Fibroblast of skin of abdomen (primary cell): ENCODE measurements around the gene PLK2.
A peak's percentile ranks its signal among the peaks of the same experiment; 100 is the strongest.

ENCODE experiments used
- DNase-seq: peaks from one replicate; pipeline ENCODE4 v3.0.0-alpha.2; 2013

The PLK2 gene

DNA sequence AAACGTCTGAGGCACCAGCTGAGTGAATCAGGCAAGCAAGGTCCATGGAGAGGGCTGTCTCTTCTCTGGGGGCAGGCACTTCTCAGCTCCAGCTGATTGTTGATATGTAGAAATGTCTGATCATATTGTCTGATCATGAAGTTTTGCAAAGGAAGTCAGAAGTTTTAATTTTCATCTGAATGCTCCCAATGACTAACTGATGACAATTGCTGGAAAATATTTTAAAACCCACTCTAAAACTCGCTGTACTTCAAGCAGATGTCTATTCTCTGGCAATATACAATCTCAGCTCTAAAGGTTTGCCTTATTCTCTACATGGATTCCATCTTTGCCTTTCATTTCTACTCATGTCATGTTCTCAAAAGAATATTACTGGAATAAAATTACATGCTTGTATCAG is 12.7 kb downstream of the PLK2 start:
- DNase-seq = peak; percentile 73

DNA sequence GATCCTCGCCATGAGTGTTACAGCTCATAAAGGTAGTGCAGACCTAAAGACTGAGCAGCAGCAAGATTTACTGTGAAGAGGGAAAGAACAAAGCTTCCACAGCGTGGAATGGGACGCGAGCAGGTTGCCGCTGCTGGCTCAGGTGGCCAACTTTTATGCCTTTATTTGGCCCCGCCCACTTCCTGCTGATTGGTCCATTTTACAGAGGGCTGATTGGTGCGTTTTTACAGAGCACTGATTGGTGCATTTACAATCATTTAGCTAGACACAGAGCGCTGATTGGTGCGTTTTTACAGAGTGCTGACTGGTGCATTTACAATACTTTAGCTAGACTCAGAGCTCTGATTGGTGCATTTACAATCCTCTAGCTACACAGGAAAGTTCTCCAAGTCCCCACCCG is 13.9 kb downstream of the PLK2 start:
- DNase-seq = no peak

DNA sequence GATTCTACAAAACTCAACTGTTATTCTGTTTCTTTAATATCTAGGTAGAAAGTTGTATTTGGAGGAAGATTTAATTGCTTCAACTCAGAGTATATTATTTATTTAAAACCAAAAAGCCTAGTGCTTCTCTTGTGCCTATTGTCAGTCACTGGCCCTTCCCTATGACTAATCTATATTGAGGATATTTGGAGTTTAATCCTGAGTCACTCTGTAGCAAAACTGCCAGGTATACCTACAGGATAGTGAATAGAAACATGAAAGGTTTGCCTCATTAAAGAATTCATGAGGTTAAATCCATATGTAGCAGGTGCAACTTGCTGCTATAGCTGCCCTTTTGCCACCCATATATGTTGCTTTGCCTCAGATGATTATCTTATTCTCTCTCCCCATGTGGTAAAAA is 15.1 kb downstream of the PLK2 start:
- no peak for DNase-seq

DNA sequence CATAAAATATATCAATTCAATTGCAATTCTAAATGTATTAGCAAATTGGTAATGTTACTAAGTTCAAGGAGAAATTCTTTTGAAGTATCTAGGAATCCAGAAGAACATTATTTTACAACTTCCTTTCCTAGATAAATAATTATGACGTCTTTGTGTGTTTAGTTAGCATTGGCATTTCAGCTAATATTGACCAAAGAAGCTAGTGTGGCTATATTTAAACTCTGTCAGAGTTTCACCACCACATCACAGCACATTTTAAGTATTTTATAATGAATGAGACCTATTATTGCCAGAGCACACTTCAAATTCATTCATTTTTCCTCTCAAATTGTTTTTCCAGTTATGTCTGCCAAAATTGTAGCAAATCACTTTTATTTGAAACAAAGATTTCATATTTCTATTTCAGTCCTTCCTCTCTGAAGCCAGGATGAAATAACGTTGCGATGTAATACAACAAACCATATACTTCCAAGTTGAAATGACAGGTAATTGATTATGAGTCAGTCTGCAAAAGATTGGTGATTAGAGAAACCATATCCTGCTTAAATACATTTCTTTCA is 18.9 kb downstream of the PLK2 start:
- DNase-seq = no peak

DNA sequence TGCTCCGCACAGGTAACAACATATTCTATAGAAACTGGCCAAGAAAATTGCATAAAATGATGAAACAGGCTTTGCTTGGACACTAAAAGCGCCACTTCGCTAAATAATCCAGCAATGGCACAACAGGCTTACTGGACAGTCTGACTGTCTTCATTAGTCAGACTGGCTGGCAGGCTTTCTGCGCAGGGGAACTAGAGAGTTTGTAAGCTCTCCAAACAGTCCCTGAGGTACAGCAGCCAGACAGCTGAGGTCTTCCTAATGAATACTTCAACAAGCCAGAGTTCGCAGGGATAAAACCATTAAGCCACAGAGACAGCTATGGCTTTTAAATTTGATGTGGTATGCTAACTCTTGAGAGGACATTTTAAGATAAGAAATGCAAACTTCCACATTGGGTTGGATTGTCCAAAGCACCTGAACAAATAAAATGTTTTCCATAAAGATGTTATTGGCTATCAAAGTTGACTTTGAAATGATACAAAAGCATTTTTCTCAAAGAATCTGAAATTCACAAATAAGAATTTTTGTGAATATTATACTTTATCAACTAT is 20.7 kb downstream of the PLK2 start:
- DNase-seq = no peak

DNA sequence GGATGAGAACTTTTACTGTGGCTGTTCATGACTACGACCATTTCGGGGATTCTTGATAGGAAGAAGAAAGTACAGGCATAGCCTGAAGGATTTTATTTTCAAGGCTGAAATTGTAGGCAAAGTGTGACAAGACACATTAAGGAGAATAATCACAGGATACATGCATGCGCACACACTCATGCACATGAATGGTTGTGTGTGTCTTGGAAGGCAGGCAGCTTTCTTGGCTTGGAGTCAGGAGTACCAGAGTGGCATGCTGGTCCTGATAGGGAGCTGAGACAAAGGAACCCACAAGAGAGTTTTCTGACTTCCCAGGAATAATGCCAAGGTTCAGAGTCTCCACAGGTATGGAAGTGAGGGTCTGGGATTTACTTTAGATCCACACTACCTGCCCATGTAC is 22.2 kb downstream of the PLK2 start:
- no peak for DNase-seq

DNA sequence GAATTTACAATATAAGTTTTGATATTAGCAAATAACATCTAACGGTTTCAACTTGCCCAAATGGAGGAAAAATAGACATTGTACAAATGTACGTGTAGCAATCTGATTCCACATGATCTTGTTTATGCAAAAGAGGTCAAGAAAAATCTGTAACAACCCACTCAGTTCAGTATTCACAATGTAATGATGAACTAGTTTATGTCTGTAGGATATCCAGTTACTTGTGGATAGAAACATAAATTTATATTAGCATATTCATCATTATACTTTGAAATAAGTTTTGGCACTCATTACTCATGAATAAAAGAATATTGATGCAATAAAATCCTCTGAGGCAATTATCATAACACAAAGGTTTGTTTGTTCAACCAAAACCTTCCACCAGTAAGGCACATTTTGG is 28.1 kb downstream of the PLK2 start:
- no peak for DNase-seq

DNA sequence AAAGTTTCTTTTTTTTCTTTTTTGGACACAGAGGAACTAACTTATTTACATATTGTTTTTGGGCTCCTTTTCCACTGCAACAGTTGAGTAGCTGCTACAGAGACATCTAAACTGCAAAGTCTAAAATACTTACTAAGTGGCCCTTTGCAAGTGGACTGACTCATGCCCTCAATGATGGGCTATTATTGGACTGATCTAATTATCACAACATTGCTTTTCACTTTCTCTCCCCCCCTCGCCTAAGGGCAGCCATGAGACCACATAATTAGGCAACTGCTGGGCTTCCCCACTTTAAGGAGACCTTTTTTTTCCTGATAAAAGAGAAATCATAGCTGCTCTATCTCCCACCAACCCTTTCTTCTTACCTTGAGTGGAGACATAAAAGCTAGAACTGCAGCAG is 47.0 kb downstream of the PLK2 start:
- DNase-seq = no peak

DNA sequence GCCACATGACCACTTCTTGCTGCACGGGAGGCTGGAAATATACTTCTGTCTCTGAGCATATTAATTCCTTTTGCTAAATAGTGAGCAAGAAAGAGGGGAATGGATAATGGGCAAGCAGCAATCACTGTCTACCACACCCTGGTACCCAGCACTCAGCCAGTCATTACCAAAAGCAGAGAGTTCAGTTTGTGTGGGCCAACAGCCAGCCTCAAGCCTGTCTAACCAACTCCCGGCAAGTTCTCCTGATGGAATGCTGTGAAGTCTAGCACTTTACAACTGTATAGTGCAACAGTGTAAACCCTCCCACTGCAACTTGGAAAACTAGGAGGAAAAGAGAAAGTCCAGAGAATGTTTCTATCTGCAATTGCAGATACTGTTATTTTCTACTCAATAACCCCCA is 47.8 kb downstream of the PLK2 start:
- no peak for DNase-seq

DNA sequence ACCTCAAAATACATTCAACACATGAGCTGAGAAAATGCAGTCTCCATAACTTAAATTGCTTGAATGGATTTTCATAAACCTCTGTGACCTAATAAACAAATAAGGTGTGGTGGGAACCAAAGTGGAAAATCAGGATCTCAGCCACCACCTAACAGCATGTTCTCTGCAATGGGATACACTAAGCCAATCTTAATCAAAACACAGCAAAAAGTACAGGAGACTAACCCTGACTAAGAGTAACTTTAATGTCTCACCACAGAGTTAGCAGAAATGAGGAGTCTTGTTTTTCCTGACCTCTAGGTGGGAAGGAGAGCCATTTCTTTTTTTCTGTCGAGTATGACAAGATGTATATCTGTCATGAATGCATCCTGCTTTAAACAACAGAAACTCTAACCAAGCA is 48.5 kb downstream of the PLK2 start:
- DNase-seq = no peak

DNA sequence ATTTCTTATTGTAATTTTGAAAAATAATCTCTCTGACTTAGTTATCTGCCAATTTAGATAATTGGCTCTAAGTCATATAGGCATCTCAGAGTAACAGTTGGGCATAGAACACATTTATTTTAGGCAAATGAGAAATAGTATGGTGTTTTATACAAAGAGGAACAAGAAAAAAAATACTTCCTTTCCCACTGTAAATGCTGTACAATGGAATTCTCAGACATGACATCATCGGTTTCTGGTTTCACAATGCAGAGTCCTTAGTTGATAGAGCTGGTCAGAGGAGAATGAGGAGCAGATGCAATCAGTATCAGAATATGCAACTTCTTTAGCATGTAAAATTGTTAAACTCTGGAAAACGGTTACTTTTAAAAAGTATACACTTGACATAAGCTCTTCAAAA is 49.4 kb downstream of the PLK2 start:
- peak; percentile 87 for DNase-seq

DNA sequence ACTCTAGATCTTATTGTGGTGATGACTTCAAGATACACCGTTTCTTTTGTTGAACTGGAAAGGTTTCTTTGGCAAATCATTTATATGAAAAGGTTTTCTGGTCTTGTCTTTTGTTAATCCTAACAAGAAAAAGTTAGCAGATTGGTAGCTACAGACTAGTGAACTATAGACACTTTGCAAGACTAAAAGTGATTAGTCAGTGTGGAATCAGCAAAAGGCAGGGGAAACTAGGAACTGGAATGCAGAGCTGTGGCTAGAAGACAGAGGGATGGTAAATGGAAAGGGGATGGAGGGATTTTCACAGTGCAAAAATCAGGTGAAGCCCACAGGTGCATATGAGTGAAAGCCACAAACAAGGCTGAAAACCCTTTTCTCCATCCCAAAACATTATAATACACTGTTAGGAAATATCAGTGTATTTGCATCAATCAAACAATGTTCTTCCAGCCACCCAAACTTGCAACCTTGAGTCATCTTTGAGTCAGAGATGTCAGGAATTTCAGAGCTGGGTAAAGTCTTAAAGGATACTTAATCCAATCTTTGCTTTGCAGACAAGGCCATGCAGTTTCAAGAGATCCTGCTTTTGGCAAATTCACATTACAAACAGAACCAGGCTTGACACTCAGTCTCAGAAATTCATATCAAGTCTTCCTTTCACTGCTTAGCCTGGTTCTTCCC is 52.7 kb downstream of the PLK2 start:
- peak; percentile 88 for DNase-seq

DNA sequence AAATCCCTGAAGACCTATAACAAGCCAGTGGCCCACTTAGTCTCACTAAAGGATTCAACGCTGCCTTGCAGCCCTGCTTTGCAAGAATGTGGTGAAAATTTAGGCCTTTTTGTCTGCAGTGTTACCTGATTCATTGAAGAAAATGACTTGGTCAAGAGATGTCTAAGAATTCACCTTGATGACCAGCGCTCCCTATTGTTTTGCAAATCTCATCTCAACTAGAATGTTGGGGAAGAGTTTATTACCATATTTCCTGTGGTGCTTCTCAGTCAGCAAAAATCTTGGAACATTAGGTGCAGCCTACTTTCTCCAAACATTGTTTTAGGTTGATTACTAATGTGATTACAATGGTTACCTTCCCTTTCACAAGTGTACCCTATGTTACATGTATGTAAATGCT is 53.5 kb downstream of the PLK2 start:
- DNase-seq = no peak

DNA sequence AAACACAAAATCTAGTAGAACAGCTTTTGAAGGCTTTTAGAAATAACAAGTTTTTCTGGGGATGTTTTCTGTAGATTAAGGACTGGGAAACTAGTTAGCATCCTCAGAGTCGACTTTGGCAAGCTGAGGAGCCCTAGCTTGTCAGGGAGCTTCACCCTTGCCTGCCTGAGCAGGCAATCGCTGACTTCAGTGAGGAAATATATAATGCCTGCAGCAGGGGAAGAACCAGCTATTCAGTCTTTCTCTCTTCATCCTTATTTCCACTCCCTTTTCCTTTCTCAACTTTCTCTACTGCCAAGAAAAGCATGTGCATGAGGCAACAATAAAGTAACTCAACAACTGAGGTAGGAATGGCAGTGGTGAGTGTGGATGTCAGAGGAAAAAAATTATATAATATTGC is 54.7 kb downstream of the PLK2 start:
- no peak for DNase-seq

DNA sequence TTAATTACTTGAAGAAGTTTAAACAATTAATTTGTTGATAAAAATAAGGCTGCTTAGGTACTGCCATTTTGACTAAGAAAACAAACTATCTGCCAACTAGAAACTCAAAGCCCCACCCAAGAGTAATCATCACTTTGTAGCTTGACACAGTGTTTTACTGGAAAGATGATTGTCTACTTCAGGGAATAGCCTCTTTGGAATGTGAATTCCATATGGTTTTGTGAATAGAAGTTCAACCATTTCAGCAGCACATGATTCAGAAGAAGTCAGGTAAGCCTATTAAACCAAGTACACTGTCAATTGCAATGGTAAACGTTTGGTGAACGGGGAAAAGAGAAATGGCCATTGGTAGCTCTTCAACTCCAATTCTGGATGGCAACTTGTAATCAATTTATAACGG is 55.2 kb downstream of the PLK2 start:
- peak; percentile 32 for DNase-seq
